ENCODE results near the gene KCNC3.

Gene KCNC3

DNA sequence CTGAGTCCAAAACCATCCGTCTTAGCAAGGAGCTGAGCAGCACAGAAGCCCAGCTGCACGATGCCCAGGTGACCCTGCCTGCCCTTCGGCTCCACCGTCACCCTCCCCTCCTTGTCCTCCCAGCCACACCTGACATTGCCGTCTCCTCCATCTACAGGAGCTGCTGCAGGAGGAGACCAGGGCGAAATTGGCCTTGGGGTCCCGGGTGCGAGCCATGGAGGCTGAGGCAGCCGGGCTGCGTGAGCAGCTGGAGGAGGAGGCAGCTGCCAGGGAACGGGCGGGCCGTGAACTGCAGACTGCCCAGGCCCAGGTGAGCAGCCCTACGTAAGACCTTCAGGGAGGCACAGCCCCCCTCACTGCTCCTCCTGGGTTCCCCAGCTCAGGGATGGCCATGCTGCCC is 49.1 kb downstream of the KCNC3 start:
- DNase-seq (ENCODE audit: low read depth in 1 of 2, low spot score in 1 of 2): no peak

DNA sequence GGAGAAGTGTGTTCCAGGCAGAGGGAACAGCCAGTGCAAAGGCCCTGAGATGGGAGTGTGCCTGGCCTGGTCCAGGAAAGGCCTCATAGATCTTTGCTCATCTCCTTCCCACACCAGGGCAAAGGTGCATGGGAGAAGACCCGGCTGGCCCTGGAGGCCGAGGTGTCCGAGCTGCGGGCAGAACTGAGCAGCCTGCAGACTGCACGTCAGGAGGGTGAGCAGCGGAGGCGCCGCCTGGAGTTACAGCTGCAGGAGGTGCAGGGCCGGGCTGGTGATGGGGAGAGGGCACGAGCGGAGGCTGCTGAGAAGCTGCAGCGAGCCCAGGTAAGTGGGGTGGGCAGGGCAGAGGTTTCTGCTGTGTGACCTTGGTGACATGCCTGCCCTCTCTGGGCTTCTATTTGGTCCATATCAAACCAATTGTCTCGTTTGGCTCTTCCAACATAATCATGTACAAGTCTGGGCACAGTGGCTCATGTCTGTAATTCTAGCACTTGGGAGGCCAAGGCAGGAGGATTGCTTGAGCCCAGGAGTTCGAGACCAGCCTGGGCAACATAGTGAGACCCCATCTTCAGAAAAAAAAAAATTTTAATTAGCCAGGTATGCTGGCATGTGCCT is 51.1 kb downstream of the KCNC3 start:
- DNase-seq (ENCODE audit: low read depth in 1 of 2, low spot score in 1 of 2): no peak

DNA sequence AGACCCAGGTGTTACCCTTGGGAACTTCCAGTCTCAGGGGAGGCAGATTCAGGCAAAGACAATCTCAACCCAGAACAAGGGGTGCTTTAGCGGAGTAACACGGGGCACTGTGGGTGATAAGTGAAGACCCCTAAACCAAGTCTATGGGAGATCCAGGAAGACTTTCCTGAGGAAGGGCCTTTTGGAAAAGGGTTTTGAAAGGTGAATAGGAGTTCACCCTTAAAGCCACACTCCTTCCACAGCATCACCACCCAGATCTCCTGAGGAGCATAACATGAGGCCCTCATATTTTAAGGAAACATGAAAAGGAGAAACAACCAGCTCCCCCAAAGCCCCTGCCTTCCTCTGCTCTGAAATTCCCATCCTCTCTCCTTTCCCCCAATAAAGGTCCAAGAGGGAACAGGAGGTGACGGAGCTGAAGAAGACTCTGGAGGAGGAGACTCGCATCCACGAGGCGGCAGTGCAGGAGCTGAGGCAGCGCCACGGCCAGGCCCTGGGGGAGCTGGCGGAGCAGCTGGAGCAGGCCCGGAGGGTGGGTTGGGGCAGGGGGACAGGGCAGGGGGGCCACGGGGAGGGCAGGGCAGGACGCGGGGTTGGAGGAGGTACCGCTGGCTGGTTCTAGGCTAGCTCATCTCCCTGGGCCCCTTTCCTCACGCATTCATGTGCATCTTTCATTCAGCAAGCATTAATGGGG is 52.7 kb downstream of the KCNC3 start:
- DNase-seq (ENCODE audit: low read depth in 1 of 2, low spot score in 1 of 2): no peak

DNA sequence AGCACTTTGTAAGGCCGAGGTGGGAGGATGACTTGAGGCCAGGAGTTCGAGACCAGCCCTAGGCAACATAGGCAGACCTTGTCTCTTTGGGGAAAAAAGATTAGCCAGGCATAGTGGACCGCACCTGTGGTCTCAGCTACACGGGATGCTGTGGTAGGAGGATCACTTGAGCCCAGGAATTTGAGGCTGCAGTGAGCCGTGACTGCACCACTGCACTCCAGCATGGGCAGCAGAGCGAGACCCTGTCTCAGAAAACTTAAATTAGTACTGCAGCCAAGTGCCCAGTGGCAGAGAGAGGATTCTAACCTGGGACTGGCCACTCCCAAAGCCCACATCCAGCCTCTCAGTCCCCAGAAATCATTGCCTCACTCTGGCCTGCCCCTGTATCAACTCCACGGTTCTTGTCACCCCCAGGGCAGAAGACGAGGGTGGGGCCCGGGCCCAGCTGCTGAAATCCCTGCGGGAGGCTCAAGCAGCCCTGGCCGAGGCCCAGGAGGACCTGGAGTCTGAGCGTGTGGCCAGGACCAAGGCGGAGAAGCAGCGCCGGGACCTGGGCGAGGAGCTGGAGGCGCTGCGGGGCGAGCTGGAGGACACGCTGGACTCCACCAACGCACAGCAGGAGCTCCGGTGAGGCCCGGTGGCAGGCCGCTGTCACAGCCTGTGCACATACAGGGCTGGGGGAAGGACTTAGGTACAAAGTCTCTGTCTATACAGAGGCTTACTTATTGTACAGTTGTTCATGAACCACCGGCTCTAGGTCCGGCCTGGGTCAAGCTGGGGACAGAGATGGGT is 53.4 kb downstream of the KCNC3 start:
- no peak for DNase-seq (ENCODE audit: low read depth in 1 of 2, low spot score in 1 of 2)

DNA sequence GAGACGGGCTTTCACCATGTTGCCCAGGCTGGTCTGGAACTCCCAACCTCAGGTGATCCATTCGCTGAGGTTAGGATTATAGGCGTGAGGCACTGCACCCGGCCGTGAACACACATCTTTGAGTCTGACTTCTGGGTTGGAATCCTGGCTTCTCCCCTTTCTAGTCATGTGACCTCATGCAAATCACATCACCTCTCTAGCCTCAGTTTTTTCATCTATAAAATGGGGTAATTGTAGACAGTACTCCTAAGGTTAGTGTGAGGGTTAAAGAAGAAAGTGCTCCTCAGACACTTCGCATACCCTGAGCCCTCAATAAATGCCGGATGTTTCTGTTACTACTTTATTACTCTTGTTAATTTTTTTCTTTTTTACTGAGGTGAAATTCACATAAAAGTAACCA is 55.4 kb downstream of the KCNC3 start:
- DNase-seq (ENCODE audit: low read depth in 1 of 2, low spot score in 1 of 2): no peak

DNA sequence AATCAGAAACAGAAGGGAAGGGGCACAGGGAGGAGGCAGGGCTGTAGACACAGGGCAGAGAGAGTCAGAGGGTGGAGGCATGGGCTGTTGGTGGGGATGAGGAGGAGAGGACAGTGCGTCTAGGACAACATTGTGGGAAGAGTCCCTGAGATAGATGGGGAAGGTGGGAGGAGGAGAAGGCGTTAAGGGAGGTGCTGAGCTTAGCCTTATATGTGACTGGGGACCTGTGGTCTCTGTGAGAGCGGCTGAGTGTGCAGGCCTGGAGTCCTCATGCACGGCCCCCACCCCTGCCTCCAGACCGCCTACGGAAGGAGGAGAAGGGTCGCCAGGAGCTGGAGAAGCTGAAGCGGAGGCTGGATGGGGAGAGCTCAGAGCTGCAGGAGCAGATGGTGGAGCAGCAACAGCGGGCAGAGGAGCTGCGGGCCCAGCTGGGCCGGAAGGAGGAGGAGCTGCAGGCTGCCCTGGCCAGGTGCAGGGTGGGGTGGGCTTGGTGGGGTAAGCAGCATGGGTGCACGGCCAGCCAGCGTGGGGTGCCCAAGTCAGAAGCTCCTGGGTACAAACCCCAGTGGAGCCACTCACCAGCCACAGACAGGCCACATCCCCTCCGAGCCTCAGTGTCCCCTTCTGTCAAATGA is 56.8 kb downstream of the KCNC3 start:
- no peak for DNase-seq (ENCODE audit: low read depth in 1 of 2, low spot score in 1 of 2)

DNA sequence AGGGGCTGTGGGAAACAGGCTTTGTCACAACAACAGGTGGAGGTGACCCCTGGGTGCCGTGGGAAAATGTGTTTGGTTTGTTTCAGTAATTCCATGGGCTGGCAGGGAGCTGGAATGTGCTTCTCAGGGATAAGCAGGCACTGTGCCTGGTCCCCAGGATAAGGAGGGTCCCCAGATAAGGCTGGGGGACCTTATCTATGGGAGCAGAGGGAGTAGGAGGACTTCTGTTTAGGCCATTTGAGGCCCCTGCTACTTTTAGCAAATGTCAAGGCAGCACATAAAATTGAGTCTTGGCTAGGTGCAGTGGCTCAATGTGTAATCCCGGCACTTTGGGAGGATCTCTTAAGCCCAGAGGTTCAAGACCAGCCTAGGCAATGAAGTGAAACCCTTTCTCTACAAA is 59.5 kb downstream of the KCNC3 start:
- no peak for DNase-seq (ENCODE audit: low read depth in 1 of 2, low spot score in 1 of 2)

DNA sequence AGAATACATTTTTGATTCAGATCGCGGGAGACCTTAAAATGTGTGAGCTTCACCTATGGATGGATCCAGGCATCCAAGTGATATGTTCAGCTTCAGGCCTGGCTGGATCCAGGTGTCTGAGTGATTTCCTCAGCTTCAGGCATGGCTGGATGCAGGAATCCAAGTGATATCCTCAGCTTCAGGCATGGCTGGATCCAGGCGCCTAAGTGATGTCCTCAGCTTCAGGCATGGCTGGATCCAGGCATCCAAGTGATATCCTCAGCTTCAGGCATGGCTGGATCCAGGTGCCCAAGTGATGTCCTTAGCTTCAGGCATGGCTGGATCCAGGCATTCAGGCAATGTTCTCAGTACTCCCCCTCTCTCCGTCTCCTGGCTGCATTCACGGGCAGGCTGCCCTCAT is 60.7 kb downstream of the KCNC3 start:
- no peak for DNase-seq (ENCODE audit: low read depth in 1 of 2, low spot score in 1 of 2)

DNA sequence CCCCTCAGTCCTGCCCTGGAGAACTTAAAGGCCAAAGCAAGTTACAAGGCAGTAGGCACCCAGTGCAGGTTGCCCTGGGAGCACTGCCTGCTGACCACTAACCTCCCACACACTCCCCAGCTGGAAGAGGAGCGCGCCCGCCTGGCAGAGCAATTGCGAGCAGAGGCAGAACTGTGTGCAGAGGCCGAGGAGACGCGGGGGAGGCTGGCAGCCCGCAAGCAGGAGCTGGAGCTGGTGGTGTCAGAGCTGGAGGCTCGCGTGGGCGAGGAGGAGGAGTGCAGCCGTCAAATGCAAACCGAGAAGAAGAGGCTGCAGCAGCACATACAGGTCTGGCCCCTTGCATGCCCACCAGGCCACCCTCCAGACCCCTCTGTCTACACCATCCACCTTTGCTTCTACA is 61.1 kb downstream of the KCNC3 start:
- no peak for DNase-seq (ENCODE audit: low read depth in 1 of 2, low spot score in 1 of 2)

DNA sequence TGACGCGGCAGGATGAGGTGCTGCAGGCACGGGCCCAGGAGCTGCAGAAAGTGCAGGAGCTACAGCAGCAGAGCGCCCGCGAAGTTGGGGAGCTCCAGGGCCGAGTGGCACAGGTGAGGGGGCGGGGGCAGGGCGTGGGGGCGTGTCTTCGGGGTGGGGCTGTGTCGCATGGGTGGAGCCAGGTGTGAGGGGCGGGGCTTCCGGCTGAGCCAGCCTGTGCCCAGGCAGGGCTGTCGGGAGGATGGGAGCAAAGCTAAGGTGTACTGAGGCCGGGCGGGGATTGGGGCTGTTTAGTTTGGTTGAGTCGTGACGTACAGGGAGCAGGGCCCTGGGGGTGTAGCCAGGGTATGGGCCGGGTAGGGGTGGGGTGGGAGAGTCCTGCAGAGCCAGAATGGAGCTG is 62.3 kb downstream of the KCNC3 start:
- DNase-seq (ENCODE audit: low read depth in 1 of 2, low spot score in 1 of 2): no peak

DNA sequence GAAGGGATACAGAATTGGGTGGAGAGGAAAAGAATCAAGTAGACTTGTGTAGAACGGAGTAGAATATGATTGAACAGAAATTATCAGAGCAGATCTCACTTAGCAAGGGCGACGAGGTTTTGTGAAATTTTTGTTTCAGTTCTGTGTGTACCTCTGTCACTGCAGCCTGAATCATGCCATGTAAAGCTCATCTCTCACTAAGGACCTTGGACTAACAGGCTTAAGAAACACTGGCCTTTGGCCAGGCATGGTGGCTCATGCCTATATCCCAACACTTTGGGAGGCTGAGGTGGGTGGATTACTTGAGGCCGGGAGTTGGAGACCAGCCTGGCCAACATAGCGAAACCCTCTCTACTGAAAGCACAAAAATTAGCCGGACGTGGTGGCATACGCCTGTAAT is 63.1 kb downstream of the KCNC3 start:
- no peak for DNase-seq (ENCODE audit: low read depth in 1 of 2, low spot score in 1 of 2)

DNA sequence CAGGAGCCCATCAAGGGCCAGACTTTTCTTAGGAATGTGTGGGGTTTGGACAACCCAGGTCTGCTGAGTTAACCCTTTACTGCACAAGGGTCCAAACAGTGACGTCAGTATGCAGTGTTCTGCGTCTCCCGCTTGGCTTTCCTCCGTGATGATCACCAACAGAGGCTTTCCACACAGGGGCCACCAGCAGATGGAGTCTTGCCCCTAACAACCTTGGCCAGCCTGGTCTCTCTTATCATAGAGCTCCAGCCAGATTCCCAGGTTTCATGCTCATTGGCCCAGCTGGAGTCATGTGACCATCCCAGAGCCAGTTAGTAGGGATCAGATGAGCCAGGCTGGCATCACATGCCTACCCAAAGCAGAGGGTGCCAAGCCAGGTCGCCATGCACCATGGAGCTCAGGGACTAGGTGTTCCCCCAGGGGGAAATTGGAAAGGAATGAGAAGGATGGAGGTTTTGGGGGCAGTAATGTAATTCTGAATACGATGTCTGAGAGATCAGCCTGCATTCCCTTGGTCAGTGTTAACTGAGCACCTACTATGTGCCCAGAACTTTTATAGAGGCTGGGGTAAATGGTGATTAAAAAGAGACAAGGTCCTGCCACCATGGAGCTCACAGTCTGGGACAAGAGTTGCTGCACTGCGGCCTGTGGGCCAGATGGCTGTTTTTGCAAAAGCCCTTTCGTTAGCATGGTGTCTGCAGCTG is 64.5 kb downstream of the KCNC3 start:
- DNase-seq (ENCODE audit: low read depth in 1 of 2, low spot score in 1 of 2): no peak

DNA sequence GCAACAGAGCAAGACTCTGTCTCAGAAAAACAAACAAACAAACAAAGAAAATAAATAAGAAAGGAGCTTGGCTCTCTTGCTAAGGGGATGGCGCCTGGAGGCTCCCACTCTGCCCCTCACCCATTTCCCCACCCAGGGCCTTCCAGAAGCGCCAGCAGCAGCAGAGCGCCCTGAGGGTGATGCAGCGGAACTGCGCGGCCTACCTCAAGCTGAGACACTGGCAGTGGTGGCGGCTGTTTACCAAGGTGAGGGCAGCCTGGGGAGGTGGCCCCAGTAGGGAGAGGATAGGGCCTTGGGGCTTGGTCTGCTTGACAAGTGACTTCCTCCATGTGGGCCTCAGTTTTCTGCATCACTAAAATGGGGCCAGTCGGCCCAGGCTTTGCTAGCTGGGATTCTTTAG is 66.0 kb downstream of the KCNC3 start:
- DNase-seq (ENCODE audit: low read depth in 1 of 2, low spot score in 1 of 2): no peak
